Measurements from ENCODE around the gene CFAP46.
"Not testable (repeated sequence)": the region's sequence is repeated elsewhere in the genome, so short reads cannot be mapped to it uniquely, and the experiment has no call there.

CFAP46 gene

GRCh38 chr10:132932461-132933307, 9.7 kb downstream of the CFAP46 start:
- TF ChIP-seq, protein P1, sequence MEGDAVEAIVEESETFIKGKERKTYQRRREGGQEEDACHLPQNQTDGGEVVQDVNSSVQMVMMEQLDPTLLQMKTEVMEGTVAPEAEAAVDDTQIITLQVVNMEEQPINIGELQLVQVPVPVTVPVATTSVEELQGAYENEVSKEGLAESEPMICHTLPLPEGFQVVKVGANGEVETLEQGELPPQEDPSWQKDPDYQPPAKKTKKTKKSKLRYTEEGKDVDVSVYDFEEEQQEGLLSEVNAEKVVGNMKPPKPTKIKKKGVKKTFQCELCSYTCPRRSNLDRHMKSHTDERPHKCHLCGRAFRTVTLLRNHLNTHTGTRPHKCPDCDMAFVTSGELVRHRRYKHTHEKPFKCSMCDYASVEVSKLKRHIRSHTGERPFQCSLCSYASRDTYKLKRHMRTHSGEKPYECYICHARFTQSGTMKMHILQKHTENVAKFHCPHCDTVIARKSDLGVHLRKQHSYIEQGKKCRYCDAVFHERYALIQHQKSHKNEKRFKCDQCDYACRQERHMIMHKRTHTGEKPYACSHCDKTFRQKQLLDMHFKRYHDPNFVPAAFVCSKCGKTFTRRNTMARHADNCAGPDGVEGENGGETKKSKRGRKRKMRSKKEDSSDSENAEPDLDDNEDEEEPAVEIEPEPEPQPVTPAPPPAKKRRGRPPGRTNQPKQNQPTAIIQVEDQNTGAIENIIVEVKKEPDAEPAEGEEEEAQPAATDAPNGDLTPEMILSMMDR (IDR thresholded peaks at IDR 0.05) = no peak
- intact Hi-C loops (cut with DNase I; ENCODE audit: low total_unique reads) = no loop called here
- no peaks in the 10 kb centered on the region for H3K4me1 ChIP-seq

GRCh38 chr10:132931258-132932250, 10.8 kb downstream of the CFAP46 start:
- DNase-seq; H3K9me3 ChIP-seq; H3K4me3 ChIP-seq; H3K4me1 ChIP-seq; intact Hi-C loops (cut with DNase I; ENCODE audit: low total_unique reads); H3K27ac ChIP-seq; H3K36me3 ChIP-seq; H3K27me3 ChIP-seq: not testable (repeated sequence)

More at GRCh38 chr10:132932461-132933307, 9.7 kb downstream of the CFAP46 start:
- Histone ChIP-seq H3K27me3 (peaks cover 0 to 1% of the 10 kb centered on the region in 2 donors), H3K36me3 (no peaks in the 10 kb centered on the region), H3K27ac (no peak overlapping the region), H3K9me3 (no peaks in the 10 kb centered on the region), H3K4me3 (no peak overlapping the region)
- no peak for DNase-seq

GRCh38 chr10:132930701-132931100, 11.7 kb downstream of the CFAP46 start:
- H3K4me3 ChIP-seq; intact Hi-C loops (cut with DNase I; ENCODE audit: low total_unique reads); DNase-seq; H3K4me1 ChIP-seq; H3K9me3 ChIP-seq; H3K36me3 ChIP-seq; H3K27ac ChIP-seq; H3K27me3 ChIP-seq: not testable (repeated sequence)

- intact Hi-C loops (cut with DNase I; ENCODE audit: low total_unique reads) = no loop called here
- Histone ChIP-seq H3K9me3 (no peaks in the 10 kb centered on the region), H3K36me3 (no peaks in the 10 kb centered on the region), H3K27me3 (peaks cover 0 to 11% of the 10 kb centered on the region in 2 donors), H3K27ac (no peak overlapping the region), H3K4me3 (no peak overlapping the region), H3K4me1 (no peaks in the 10 kb centered on the region)
- TF ChIP-seq, protein P1 (IDR thresholded peaks at IDR 0.05) = no peak
- peak in 1 of 2 donors; percentile 20 for DNase-seq
Observed at GRCh38 chr10:132929953-132930548, 12.3 kb downstream of the CFAP46 start.

DNA sequence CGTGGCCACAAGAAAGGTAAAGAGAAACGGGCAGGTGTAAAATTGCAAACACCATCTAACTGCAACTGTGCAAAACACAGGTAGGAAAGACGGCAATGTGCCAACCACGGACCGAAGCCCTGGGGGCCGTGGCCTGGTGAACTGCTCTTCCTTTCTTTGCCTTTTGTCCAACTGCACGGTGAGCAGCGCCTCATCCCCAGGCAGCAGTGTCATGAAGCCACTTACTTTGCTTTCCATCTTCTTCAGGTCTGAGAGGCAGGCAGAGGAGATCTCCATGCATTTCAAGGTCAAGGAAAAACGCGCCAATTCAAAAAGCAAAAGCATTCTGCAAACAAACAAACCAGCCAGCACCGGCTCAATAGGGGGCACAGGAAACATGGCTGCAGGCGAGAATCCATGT, 12.9 kb downstream of the CFAP46 start:
- Histone ChIP-seq H3K9me3 (no peaks in the 10 kb centered on the region), H3K4me1 (no peaks in the 10 kb centered on the region), H3K4me3 (no peak overlapping the region), H3K27ac (no peak overlapping the region), H3K27me3 (peaks cover 0 to 11% of the 10 kb centered on the region in 2 donors), H3K36me3 (no peaks in the 10 kb centered on the region)
- intact Hi-C loops (cut with DNase I; ENCODE audit: low total_unique reads) = no loop called here
- TF ChIP-seq, protein P1 (IDR thresholded peaks at IDR 0.05) = no peak
- DNase-seq = no peak

DNA sequence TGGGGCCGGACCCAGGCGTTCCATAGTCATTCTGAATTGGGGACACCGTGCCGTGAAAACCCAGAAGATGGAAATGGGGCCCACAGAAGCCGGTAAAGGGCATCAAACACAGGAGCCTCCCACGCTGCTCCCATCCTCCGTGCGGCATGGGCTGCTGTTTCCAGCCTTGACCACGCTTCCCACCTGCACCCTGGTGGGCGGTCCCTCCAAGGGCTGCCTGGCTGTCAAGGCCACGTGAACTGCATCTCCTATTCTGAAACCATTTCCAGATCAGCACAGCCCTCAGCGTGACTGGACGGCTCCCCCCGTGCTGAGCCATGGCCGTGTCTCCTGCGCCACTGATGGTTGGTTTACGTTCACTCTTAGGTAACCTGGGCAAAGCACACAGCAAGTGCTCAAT, 14.1 kb downstream of the CFAP46 start:
- no peaks in the 10 kb centered on the region for H3K9me3 ChIP-seq
- H3K36me3 ChIP-seq = no peaks in the 10 kb centered on the region
- no peak for DNase-seq
- H3K27ac ChIP-seq = no peak overlapping the region
- H3K27me3 ChIP-seq = peaks cover 0 to 12% of the 10 kb centered on the region in 2 donors
- intact Hi-C loops (cut with DNase I; ENCODE audit: low total_unique reads) = no loop called here
- TF ChIP-seq, protein P1 (IDR thresholded peaks at IDR 0.05) = no peak
- H3K4me3 ChIP-seq = no peak overlapping the region
- H3K4me1 ChIP-seq = no peaks in the 10 kb centered on the region

Data from tibial artery (tissue), 4 donors.